Skeletal muscle satellite cell (primary cell): ENCODE data around the gene FXYD2.

Experiments used
- H3K27me3 ChIP-seq: 2 replicates; pipeline ENCODE4 v1.7.0; 2013; ENCODE audit warnings: low read length; ENCODE audit not compliant: control insufficient read depth, insufficient read depth
- H3K36me3 ChIP-seq: 2 replicates; pipeline ENCODE4 v1.7.0; 2013; ENCODE audit warnings: mild to moderate bottlenecking, control low read depth, low read length; ENCODE audit not compliant: insufficient read depth
- H3K4me1 ChIP-seq: 2 replicates; pipeline ENCODE4 v1.7.0; 2013; ENCODE audit warnings: low read length; ENCODE audit not compliant: control insufficient read depth, insufficient read depth
- H3K4me2 ChIP-seq: 2 replicates; pipeline ENCODE4 v1.7.0; 2013; ENCODE audit warnings: mild to moderate bottlenecking, low read length
- H3K4me3 ChIP-seq: 2 replicates; pipeline ENCODE4 v1.7.0; 2013; ENCODE audit warnings: low read length
- H3K9ac ChIP-seq: 2 replicates; pipeline ENCODE4 v1.7.0; 2013; ENCODE audit warnings: mild to moderate bottlenecking, low read depth, low read length, moderate library complexity
- H3K9me3 ChIP-seq: replicated peaks from 2 replicates; pipeline ENCODE4 v1.7.0; 2013; ENCODE audit warnings: mild to moderate bottlenecking, control low read depth, low read length

Gene FXYD2

GRCh38 chr11:117831661-117832415, 7.3 kb upstream of the FXYD2 start:
- Histone ChIP-seq H3K36me3 (no peaks in the 10 kb centered on the region), H3K27me3 (peaks cover 40% of the 10 kb centered on the region), H3K4me2 (no peak overlapping the region), H3K9me3 (no peaks in the 10 kb centered on the region), H3K4me1 (peaks cover 10% of the 10 kb centered on the region), H3K9ac (no peak overlapping the region), H3K4me3 (no peak overlapping the region)

DNA sequence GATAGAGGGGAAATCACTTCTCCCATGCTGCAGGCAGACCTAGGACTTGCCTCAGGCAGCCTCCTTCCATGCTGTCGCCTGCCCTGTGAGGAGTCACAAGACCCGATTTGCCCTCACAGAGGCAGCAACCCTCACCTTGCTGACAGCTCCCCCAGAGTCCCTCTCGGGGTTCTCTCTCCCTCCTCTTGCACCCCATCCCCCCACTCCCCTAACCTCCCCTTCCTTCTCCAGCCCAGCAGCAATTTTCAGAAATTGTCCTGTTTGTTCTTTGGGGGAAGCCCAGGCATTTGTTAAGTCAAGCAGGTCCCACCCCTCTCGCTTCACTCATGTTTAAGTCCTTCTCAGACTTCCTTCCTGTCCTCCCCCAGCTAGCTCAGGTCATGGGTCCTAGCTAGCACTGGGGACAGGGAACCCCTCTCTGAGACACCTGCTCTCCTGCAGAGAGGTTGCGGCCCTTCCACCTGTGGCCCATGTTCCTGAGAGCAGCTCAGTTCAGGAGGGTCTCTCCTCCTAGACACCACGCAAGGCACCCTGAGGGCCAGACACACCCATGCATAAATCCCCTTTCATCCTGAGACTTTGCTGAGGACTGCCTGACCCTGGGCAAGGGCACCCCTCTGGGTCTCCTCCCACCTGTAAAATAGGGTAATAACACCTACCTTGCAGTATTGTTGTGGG, 6.3 kb upstream of the FXYD2 start:
- Histone ChIP-seq H3K4me1 (peaks cover 10% of the 10 kb centered on the region), H3K4me2 (no peak overlapping the region), H3K27me3 (peaks cover 38% of the 10 kb centered on the region), H3K9ac (no peak overlapping the region), H3K36me3 (no peaks in the 10 kb centered on the region), H3K9me3 (no peaks in the 10 kb centered on the region), H3K4me3 (no peak overlapping the region)

DNA sequence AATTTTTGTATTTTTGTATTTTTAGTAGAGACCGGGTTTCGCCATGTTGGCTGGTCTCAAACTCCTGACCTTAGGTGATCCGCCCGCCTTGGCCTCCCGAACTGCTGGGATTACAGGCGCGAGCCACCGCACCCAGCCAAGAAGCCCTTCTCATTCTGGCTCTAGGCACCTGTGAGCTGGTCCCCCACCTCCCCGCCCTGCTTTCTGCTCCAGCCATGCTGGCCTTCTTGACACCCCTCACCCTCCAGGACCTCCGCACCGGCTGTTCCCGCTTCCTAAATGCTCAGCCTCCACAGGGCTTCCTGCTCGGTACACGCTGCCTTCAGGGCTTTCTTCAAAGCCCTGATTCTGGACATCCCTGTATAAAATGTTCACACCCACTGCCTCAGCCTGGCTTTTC, 5.5 kb upstream of the FXYD2 start:
- Histone ChIP-seq H3K36me3 (no peaks in the 10 kb centered on the region), H3K4me3 (no peak overlapping the region), H3K4me2 (no peak overlapping the region), H3K27me3 (peaks cover 44% of the 10 kb centered on the region), H3K9me3 (no peaks in the 10 kb centered on the region), H3K4me1 (peaks cover 10% of the 10 kb centered on the region), H3K9ac (no peak overlapping the region)

DNA sequence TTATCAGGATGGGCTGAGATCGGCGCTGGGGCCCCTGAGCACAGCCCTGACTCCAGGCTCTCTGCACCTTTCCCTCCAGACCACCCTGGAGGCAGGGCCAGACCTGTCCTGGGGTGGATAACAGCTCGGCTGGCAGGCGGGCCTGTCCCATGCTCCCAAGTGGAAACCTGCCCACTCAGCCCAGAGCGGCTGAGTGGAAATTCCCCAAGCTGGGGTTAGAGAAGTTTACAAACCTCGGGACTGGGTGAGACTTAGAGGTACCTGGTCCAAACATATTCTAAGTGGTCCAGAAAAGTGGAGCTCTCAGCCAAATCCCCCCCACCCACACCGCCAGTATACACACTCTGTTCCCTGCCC, 4.8 kb upstream of the FXYD2 start:
- no peak overlapping the region for H3K4me3 ChIP-seq
- peaks cover 10% of the 10 kb centered on the region for H3K4me1 ChIP-seq
- peaks cover 46% of the 10 kb centered on the region for H3K27me3 ChIP-seq
- no peak overlapping the region for H3K4me2 ChIP-seq
- H3K9ac ChIP-seq, result no peak overlapping the region
- H3K9me3 ChIP-seq, result no peaks in the 10 kb centered on the region
- H3K36me3 ChIP-seq, result no peaks in the 10 kb centered on the region

GRCh38 chr11:117828611-117829368, 4.2 kb upstream of the FXYD2 start:
- Histone ChIP-seq H3K27me3 (peaks cover 45% of the 10 kb centered on the region), H3K36me3 (no peaks in the 10 kb centered on the region), H3K4me2 (no peak overlapping the region), H3K9me3 (no peaks in the 10 kb centered on the region), H3K4me3 (no peak overlapping the region), H3K4me1 (peaks cover 10% of the 10 kb centered on the region), H3K9ac (no peak overlapping the region)

GRCh38 chr11:117827521-117828511, 3.3 kb upstream of the FXYD2 start:
- no peak overlapping the region for H3K4me3 ChIP-seq
- H3K9me3 ChIP-seq, result no peaks in the 10 kb centered on the region
- H3K27me3 ChIP-seq, result peaks cover 39% of the 10 kb centered on the region
- H3K9ac ChIP-seq, result no peak overlapping the region
- H3K4me2 ChIP-seq, result no peak overlapping the region
- no peaks in the 10 kb centered on the region for H3K36me3 ChIP-seq
- peaks cover 10% of the 10 kb centered on the region for H3K4me1 ChIP-seq

GRCh38 chr11:117826832-117827231, 2.3 kb upstream of the FXYD2 start:
- H3K4me3 ChIP-seq, result no peak overlapping the region
- no peak overlapping the region for H3K9ac ChIP-seq
- H3K36me3 ChIP-seq, result no peaks in the 10 kb centered on the region
- H3K4me1 ChIP-seq, result peaks cover 10% of the 10 kb centered on the region
- H3K4me2 ChIP-seq, result no peak overlapping the region
- no peaks in the 10 kb centered on the region for H3K9me3 ChIP-seq
- peaks cover 31% of the 10 kb centered on the region for H3K27me3 ChIP-seq

DNA sequence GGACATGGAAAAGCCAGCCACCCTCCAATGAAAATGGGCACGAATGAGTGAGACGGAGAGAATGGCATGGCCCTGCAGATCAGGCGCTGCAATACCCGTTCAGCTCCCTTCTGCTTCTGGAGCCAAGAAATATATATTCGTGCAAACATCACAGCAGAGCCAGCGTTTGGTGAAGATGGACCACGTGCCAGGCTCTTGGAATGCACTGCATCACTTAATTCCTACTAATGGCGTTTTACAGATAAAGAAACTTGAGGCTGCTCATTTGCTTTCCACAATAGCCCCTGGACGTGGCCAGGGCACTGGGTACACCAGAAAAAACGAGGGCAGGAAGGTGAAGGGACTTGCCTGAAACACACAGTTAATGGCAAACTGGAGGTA, 1.6 kb upstream of the FXYD2 start:
- Histone ChIP-seq H3K4me3 (no peak overlapping the region), H3K9ac (no peak overlapping the region), H3K9me3 (no peaks in the 10 kb centered on the region), H3K4me1 (peaks cover 10% of the 10 kb centered on the region), H3K4me2 (no peak overlapping the region), H3K36me3 (no peaks in the 10 kb centered on the region), H3K27me3 (peaks cover 27% of the 10 kb centered on the region)

- Histone ChIP-seq H3K9me3 (no peaks in the 10 kb centered on the region), H3K4me1 (peaks cover 10% of the 10 kb centered on the region), H3K4me2 (no peak overlapping the region), H3K27me3 (peaks cover 25% of the 10 kb centered on the region), H3K9ac (no peak overlapping the region), H3K36me3 (no peaks in the 10 kb centered on the region), H3K4me3 (no peak overlapping the region)
These were observed 1.1 kb upstream of the FXYD2 start for GRCh38 chr11:117825538-117826189.

- H3K9ac ChIP-seq, result no peak overlapping the region
- no peaks in the 10 kb centered on the region for H3K36me3 ChIP-seq
- H3K4me1 ChIP-seq, result peaks cover 7% of the 10 kb centered on the region
- no peak overlapping the region for H3K4me2 ChIP-seq
- no peak overlapping the region for H3K4me3 ChIP-seq
- no peaks in the 10 kb centered on the region for H3K9me3 ChIP-seq
- peaks cover 20% of the 10 kb centered on the region for H3K27me3 ChIP-seq
These were observed 561 bp downstream of the FXYD2 start for GRCh38 chr11:117823946-117824420.
